HG03469 (cell line): ENCODE results near the gene RBPJL.

ENCODE experiments used
- ATAC-seq: cut with Tn5 transposase; IDR thresholded peaks from one replicate; pipeline ENCODE4 v1.9.1; 2021; ENCODE audit warnings: mild to moderate bottlenecking, moderate library complexity, moderate number of reproducible peaks; ENCODE audit not compliant: unreplicated experiment

RBPJL gene

GRCh38 chr20:45293041-45294002, 13.3 kb upstream of the RBPJL start:
- ATAC-seq, result no peak

GRCh38 chr20:45294003-45294368, 12.7 kb upstream of the RBPJL start:
- no peak for ATAC-seq

- no peak for ATAC-seq
Observed at GRCh38 chr20:45294659-45295058, 12.0 kb upstream of the RBPJL start.

GRCh38 chr20:45297786-45298497, 8.7 kb upstream of the RBPJL start:
- ATAC-seq, result no peak

- ATAC-seq, result no peak
Observed at GRCh38 chr20:45299786-45300185, 6.9 kb upstream of the RBPJL start.

GRCh38 chr20:45300961-45301360, 5.7 kb upstream of the RBPJL start:
- ATAC-seq, result no peak

GRCh38 chr20:45301824-45302271, 4.8 kb upstream of the RBPJL start:
- no peak for ATAC-seq

GRCh38 chr20:45303586-45304463, 2.8 kb upstream of the RBPJL start:
- no peak for ATAC-seq

GRCh38 chr20:45304464-45304999, 2.1 kb upstream of the RBPJL start:
- no peak for ATAC-seq

GRCh38 chr20:45305262-45305661, 1.4 kb upstream of the RBPJL start:
- ATAC-seq, result no peak

GRCh38 chr20:45307076-45307640, 518 bp downstream of the RBPJL start:
- ATAC-seq, result no peak

- no peak for ATAC-seq
Observed at GRCh38 chr20:45308117-45308778, 1.6 kb downstream of the RBPJL start, which contains the start of gene MATN4. MATN4 (minus strand) TSS chr20:45308299; CDS start chr20:45305582, 2,717 bp downstream.

GRCh38 chr20:45309075-45309474, 2.4 kb downstream of the RBPJL start:
- ATAC-seq, result no peak

- ATAC-seq, result no peak
Observed at GRCh38 chr20:45311589-45312211, 5.1 kb downstream of the RBPJL start.

- no peak for ATAC-seq
Observed at GRCh38 chr20:45312241-45312640, 5.6 kb downstream of the RBPJL start.

GRCh38 chr20:45313065-45313695, 6.5 kb downstream of the RBPJL start:
- ATAC-seq, result no peak

GRCh38 chr20:45313943-45314342, 7.3 kb downstream of the RBPJL start:
- ATAC-seq, result no peak

- no peak for ATAC-seq
Observed at GRCh38 chr20:45315672-45316071, 9.0 kb downstream of the RBPJL start.
